HepG2 (cell line): ENCODE measurements around the gene VRK3. TPM values are rescaled to one million over a fixed set of nuclear protein-coding genes. Genes with fewer than 3 reads are reported as not detected.

Experiments used
- ARID4A ChIP-seq: sonication (generic); formaldehyde crosslinking; IDR thresholded peaks from 2 replicates; pipeline ENCODE4 v1.5.0; 2020; ENCODE audit warnings: mild to moderate bottlenecking, missing genetic modification reagents, borderline replicate concordance
- ATF2 ChIP-seq: sonication (generic); formaldehyde crosslinking; IDR thresholded peaks from 2 replicates; pipeline ENCODE4 v1.4.0; 2020; ENCODE audit warnings: missing genetic modification reagents
- JDP2 ChIP-seq: sonication (generic); formaldehyde crosslinking; IDR thresholded peaks from 2 replicates; pipeline ENCODE4 v1.8.1; 2022; ENCODE audit warnings: missing genetic modification reagents, borderline replicate concordance
- KLF12 ChIP-seq: sonication (generic); formaldehyde crosslinking; IDR thresholded peaks from 2 replicates; pipeline ENCODE4 v1.4.0; 2020; ENCODE audit warnings: missing genetic modification reagents, borderline replicate concordance
- LRRFIP1 ChIP-seq: sonication (generic); formaldehyde crosslinking; conservative IDR thresholded peaks from 2 replicates; pipeline ENCODE4 v1.4.0; 2020; ENCODE audit warnings: missing genetic modification reagents
- MXI1 ChIP-seq: IDR thresholded peaks from 3 replicates; pipeline ENCODE4 v1.6.1; 2012; ENCODE audit warnings: low read depth, low read length, inconsistent platforms, borderline replicate concordance
- PHF5A ChIP-seq: IDR thresholded peaks from one replicate; pipeline ENCODE4 v1.6.1; 2018; ENCODE audit warnings: low read depth, missing genetic modification reagents; ENCODE audit not compliant: unreplicated experiment
- TMF1 ChIP-seq: sonication (generic); formaldehyde crosslinking; IDR thresholded peaks from 2 replicates; pipeline ENCODE4 v1.8.1; 2022; ENCODE audit warnings: low read depth, missing genetic modification reagents
- YEATS2 ChIP-seq: sonication (generic); formaldehyde crosslinking; IDR thresholded peaks from 2 replicates; pipeline ENCODE4 v1.4.0; 2020; ENCODE audit warnings: missing genetic modification reagents, borderline replicate concordance
- ZMYM4 ChIP-seq: sonication (generic); formaldehyde crosslinking; IDR thresholded peaks from 2 replicates; pipeline ENCODE4 v1.8.1; 2023; ENCODE audit warnings: mild to moderate bottlenecking, missing genetic modification reagents
- ZNF205 ChIP-seq: IDR thresholded peaks from 2 replicates; pipeline ENCODE4 v1.6.1; 2018; ENCODE audit warnings: missing biosample characterization, missing genetic modification reagents
- ZNF441 ChIP-seq: sonication (generic); formaldehyde crosslinking; IDR thresholded peaks from 2 replicates; pipeline ENCODE4 v1.7.0; 2021; ENCODE audit warnings: missing genetic modification reagents, borderline replicate concordance
- ZNF503 ChIP-seq: sonication (generic); formaldehyde crosslinking; IDR thresholded peaks from 2 replicates; pipeline ENCODE4 v1.4.0; 2020; ENCODE audit warnings: missing genetic modification reagents
- ZNF513 ChIP-seq: sonication (generic); formaldehyde crosslinking; conservative IDR thresholded peaks from 2 replicates; pipeline ENCODE4 v1.5.0; 2020; ENCODE audit warnings: missing genetic modification reagents
- ZNF556 ChIP-seq: sonication (generic); formaldehyde crosslinking; IDR thresholded peaks from 2 replicates; pipeline ENCODE4 v1.4.0; 2020; ENCODE audit warnings: mild to moderate bottlenecking, missing genetic modification reagents, borderline replicate concordance
- ZNF562 ChIP-seq: sonication (generic); formaldehyde crosslinking; IDR thresholded peaks from 2 replicates; pipeline ENCODE4 v1.8.0; 2022; ENCODE audit warnings: missing genetic modification reagents, borderline replicate concordance
- polyA plus RNA-seq, 8 experiments: library from polyadenylated mRNA; depleted of rRNA in 3 of 8; stranded (reverse) in 7 of 8; unstranded in 1 of 8; fragments of >200 nt; fragmentation: Illumina TruSeq in 4 of 8; extraction: Trizol in 4 of 8; gene quantifications; 2 replicates each; pipeline versions ENCODE4 v1.2.1 to v1.2.3, GENCODE V29; 2011 to 2016; ENCODE audit warnings: low read depth in 4 of 8, missing spikeins in 1 of 8, mixed read lengths in 1 of 8; ENCODE audit not compliant: insufficient read depth in 1 of 8
- total RNA-seq, 5 experiments: library from RNA; depleted of rRNA; stranded (reverse); fragments of >200 nt; fragmentation: Illumina TruSeq; extraction: Trizol; gene quantifications; 2 replicates each; pipeline ENCODE4 v1.2.3, GENCODE V29; 2016; ENCODE audit warnings: low read depth in 1 of 5

The VRK3 gene
- total and polyA plus RNA-seq, 2 of the 13 experiments (the other 11 are each of a cell fraction or from before 2014, with no cell fraction given): 23.8 to 28.3 TPM

- no peak; the same call in 1 of the 2 replicates for TF ChIP-seq ATF2 (CRISPR knock-in tag)
- 0 out of 2 replicates have a peak, but pooled peaks have one; percentile 2 for TF ChIP-seq ZNF503
- TF ChIP-seq PHF5A (CRISPR knock-in tag): peak; percentile 50
- no peak for TF ChIP-seq ARID4A
- TF ChIP-seq YEATS2: peak; percentile 42; the same call in 1 of the 2 replicates
- no peak for TF ChIP-seq ZNF513
- no peak for TF ChIP-seq MXI1
- no peak for TF ChIP-seq ZNF556 (CRISPR knock-in tag)
- no peak for TF ChIP-seq KLF12 (CRISPR knock-in tag)
- 0 out of 2 replicates have a peak, but pooled peaks have one; percentile 20 for TF ChIP-seq TMF1 (CRISPR knock-in tag)
- no peak for TF ChIP-seq ZMYM4 (CRISPR knock-in tag)
- TF ChIP-seq ZNF205 (CRISPR knock-in tag): 0 out of 2 replicates have a peak, but pooled peaks have one; percentile 35
- TF ChIP-seq ZNF441 (CRISPR knock-in tag): 0 out of 2 replicates have a peak, but pooled peaks have one; percentile 39
- no peak for TF ChIP-seq ZNF562 (CRISPR knock-in tag)
- TF ChIP-seq LRRFIP1: no peak
- TF ChIP-seq JDP2 (CRISPR knock-in tag): no peak
These were observed at the start of gene VRK3 (continued) for GRCh38 chr19:50025022-50025793.
